Activated T-cell treated with anti-CD3 and anti-CD28 coated beads for 1 hour (primary cell): ENCODE measurements around the gene IGFN1.

ENCODE experiments used
- DNase-seq: peaks from one replicate; pipeline ENCODE4 v3.0.0-alpha.2; 2020; ENCODE audit warnings: low read depth

IGFN1 gene

GRCh38 chr1:201266774-201267173 lies 76.2 kb downstream of the IGFN1 start:
- no peak for DNase-seq

DNA sequence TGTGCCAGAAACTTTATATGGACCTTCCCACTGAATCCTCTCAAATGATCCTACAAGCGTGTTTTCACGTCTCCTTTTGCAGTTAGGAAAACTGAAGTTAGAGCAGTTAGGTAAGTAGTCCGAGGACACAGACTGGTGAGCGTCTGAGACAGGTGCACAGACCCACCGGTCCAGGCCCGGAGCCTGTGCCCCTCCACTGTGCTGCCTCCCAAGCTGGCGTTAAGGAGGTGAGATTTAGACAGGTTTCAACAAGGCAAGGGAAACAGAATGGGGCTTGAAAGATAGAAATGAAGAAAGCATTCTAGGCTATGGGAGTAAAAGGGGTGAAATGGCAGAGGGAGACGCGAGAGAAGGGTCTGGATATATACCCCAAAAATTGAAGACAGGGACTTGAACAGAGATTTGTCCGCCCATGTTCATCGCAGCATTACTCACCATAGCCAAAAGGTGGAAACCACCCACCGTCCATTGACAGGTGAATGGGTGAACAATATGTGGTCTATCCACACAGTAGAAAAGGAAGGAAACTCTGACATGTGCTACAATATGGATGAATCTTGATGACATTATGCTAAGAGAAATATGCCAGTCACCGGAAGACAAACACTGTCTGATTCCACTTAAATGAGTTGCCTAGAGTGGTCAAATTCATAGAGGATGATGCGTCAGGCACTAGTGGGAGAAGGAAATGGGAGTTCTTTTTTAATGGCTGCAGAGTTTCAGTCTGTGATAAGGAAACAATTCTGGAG lies 77.0 kb downstream of the IGFN1 start:
- no peak for DNase-seq

DNA sequence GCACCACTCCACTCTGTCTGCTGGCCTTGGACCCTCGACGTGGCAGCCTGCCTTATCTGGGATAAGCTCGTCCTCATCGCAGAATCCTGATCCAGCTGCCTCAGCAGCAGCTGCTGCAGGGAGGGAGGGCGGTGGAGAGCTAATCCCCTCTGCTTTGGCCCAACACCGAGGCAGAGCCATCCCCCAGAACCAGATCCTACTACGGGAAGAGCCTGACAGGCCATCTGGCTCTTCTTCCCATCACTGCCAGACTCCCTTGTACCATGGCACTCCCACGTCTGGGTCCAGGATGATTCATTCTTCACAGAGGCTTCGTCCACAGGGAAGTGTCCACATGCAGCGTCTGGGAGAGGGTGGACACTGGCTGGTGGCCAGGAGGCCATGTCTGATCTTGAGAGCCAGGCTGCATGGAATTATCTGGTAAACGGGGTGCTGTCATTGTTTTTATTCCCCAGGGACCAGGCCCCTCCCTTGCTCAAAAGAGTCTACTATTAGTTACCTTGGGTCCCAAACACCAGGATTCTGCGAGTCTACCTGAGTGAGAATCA lies 78.1 kb downstream of the IGFN1 start:
- DNase-seq: no peak

GRCh38 chr1:201269281-201269680 lies 78.7 kb downstream of the IGFN1 start:
- DNase-seq: no peak

- no peak for DNase-seq
Observed at GRCh38 chr1:201269900-201270410, 79.3 kb downstream of the IGFN1 start.

- no peak for DNase-seq
Observed at GRCh38 chr1:201270616-201271390, 80.2 kb downstream of the IGFN1 start.

- no peak for DNase-seq
Observed at GRCh38 chr1:201272799-201273198, 82.2 kb downstream of the IGFN1 start.

GRCh38 chr1:201274616-201275252 lies 84.1 kb downstream of the IGFN1 start:
- DNase-seq: no peak

- no peak for DNase-seq
Observed at GRCh38 chr1:201275253-201275666, 84.6 kb downstream of the IGFN1 start.

- no peak for DNase-seq
Observed at GRCh38 chr1:201276891-201277290, 86.3 kb downstream of the IGFN1 start.

- DNase-seq: no peak
Observed at GRCh38 chr1:201277441-201277840, 86.8 kb downstream of the IGFN1 start.
